Right lobe of liver (tissue), 4 donors: ENCODE results near the gene LAT.

Experiments
- POLR2A ChIP-seq: fragments of 450-650 bp; IDR thresholded peaks from one replicate; pipeline ENCODE4 v1.6.1; 2017; ENCODE audit warnings: antibody characterized with exemption, mild to moderate bottlenecking
- TF ChIP-seq, protein P1 (sequence below), 4 donors: fragments of 200-600 bp in 3 of 4; fragments of 450-650 bp in 1 of 4; IDR thresholded peaks; one replicate each; pipeline versions ENCODE4 v1.5.1 to v1.8.0; 2016 to 2022; ENCODE audit warnings: antibody characterized with exemption in 4 of 4, mild to moderate bottlenecking in 2 of 4
- donor health status: DM: no; HTN: no; CAD: no.
- donor health status: DM: no; HTN: no; CAD: no.
- donor health status: DM: no; HTN: yes; CAD: no.

DNA sequence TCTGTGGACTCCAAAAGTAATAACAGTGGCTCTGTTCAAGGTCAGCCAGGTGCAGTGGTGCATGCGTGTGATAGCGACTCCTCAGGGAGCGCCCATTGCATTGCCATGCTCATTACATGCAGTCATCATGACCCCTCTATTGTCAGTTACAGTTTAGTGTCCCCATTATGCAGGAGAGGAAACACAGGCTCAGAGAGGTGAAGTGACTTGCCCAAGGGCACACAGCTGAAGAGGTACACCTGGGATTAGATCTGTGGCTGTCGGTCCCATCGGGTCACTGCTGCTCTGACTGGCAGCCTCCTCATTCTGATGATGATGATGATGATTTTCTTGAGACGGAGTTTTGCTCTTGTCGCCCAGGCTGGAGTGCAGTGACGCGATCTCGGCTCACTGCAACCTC, 7.6 kb downstream of the LAT start:
- TF ChIP-seq, protein P1, sequence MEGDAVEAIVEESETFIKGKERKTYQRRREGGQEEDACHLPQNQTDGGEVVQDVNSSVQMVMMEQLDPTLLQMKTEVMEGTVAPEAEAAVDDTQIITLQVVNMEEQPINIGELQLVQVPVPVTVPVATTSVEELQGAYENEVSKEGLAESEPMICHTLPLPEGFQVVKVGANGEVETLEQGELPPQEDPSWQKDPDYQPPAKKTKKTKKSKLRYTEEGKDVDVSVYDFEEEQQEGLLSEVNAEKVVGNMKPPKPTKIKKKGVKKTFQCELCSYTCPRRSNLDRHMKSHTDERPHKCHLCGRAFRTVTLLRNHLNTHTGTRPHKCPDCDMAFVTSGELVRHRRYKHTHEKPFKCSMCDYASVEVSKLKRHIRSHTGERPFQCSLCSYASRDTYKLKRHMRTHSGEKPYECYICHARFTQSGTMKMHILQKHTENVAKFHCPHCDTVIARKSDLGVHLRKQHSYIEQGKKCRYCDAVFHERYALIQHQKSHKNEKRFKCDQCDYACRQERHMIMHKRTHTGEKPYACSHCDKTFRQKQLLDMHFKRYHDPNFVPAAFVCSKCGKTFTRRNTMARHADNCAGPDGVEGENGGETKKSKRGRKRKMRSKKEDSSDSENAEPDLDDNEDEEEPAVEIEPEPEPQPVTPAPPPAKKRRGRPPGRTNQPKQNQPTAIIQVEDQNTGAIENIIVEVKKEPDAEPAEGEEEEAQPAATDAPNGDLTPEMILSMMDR (IDR thresholded peaks at IDR 0.05): no peak
- no peak for TF ChIP-seq POLR2A
